HG03342 (cell line): Measurements from ENCODE around the gene GABRA5.
"Not testable (repeated sequence)": the region's sequence is repeated elsewhere in the genome, so short reads cannot be mapped to it uniquely, and the experiment has no call there.

Experiments
- ATAC-seq: cut with Tn5 transposase; IDR thresholded peaks from one replicate; pipeline ENCODE4 v1.9.1; 2021; ENCODE audit warnings: mild to moderate bottlenecking, moderate library complexity; ENCODE audit not compliant: unreplicated experiment

The GABRA5 gene

GRCh38 chr15:26875476-26875850, 8.6 kb downstream of the GABRA5 start:
- no peak for ATAC-seq

DNA sequence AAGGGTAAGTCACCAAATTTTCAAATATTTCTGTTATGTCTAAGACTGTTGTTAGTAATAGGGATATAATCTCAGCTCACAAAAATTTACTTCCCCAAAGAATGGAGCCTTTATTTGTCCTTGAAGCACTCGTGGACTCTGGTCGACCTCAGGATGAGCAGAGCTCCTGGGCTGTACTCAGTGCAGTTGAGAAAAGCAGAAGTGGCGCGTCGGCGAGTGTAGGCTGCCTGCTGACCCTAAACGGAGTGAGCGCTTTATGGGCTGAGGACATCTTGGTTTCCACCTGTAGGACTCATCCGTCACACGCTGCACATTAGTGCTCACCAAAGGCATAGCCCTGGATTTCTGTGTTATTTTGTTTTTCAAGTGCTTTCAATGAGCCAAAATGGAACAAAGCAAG, 11.0 kb downstream of the GABRA5 start:
- no peak for ATAC-seq

GRCh38 chr15:26879706-26880105, 12.8 kb downstream of the GABRA5 start:
- ATAC-seq: no peak

DNA sequence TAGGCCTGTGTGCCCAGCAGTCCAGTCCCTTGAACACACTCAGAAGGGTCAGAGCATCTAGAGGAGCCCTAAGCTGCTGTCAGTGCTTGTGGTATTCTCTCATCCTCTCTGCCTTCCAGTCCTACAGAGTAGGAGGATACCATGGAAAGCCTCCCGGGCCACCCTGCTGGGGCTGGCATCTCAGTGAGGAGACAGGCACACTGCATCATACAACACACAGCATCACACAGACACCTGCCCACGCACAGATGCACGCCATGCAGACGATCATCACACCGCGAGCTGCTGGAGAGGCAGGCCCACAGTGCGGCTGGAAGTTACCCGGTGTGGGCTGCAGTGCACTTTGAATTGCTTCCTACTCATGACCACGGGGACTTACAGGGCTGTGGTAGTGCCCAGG, 15.2 kb downstream of the GABRA5 start:
- no peak for ATAC-seq

- ATAC-seq: no peak
Observed at GRCh38 chr15:26882616-26883365, 15.9 kb downstream of the GABRA5 start.

- no peak for ATAC-seq
Observed at GRCh38 chr15:26883466-26883865, 16.6 kb downstream of the GABRA5 start.

- ATAC-seq: no peak
Observed at GRCh38 chr15:26886566-26886965, 19.7 kb downstream of the GABRA5 start.

DNA sequence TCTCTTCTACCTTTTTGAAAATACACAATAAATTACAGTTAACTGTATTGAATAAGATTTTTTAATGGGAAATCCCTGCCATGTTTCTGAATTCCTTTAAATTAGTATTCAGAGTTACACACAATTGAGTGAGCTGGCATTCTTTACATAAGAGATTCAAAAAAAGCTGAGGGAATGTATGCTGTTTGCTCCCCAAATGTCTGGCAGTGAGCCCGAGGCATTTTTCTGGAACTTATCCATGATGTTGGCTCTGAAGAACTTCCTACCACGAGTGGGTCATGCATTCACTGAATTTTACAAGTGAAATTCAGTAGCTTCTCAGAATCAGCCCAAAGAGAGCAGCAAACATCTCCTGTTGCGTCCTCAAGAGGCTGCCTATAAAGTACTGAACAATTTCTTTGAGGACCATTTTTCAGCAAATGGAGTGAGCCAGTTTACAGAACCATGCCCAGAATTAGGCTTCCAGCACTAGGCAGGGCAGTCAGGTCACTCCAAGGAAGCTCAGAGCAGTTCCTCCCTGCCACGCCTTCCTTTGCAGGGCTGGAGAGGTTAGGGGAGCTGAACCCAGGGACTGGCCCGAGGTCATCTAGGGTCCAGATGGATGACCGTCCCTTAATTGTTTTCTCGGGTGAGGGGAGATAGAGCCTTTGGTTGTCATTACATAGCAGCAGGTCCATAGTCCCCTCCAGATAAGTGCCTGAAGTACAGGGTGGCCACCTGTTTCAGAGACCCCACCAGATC, 21.2 kb downstream of the GABRA5 start:
- no peak for ATAC-seq

- ATAC-seq: no peak
Observed at GRCh38 chr15:26888761-26889160, 21.9 kb downstream of the GABRA5 start.

GRCh38 chr15:26889298-26889898, 22.5 kb downstream of the GABRA5 start:
- ATAC-seq: no peak

- ATAC-seq: no peak
Observed at GRCh38 chr15:26890451-26890850, 23.6 kb downstream of the GABRA5 start.

GRCh38 chr15:26890988-26891387, 24.1 kb downstream of the GABRA5 start:
- ATAC-seq: no peak

- no peak for ATAC-seq
Observed at GRCh38 chr15:26891448-26892181, 24.8 kb downstream of the GABRA5 start.

- ATAC-seq: no peak
Observed at GRCh38 chr15:26892182-26892518, 25.3 kb downstream of the GABRA5 start.

- no peak for ATAC-seq
Observed at GRCh38 chr15:26892678-26893077, 25.8 kb downstream of the GABRA5 start.

DNA sequence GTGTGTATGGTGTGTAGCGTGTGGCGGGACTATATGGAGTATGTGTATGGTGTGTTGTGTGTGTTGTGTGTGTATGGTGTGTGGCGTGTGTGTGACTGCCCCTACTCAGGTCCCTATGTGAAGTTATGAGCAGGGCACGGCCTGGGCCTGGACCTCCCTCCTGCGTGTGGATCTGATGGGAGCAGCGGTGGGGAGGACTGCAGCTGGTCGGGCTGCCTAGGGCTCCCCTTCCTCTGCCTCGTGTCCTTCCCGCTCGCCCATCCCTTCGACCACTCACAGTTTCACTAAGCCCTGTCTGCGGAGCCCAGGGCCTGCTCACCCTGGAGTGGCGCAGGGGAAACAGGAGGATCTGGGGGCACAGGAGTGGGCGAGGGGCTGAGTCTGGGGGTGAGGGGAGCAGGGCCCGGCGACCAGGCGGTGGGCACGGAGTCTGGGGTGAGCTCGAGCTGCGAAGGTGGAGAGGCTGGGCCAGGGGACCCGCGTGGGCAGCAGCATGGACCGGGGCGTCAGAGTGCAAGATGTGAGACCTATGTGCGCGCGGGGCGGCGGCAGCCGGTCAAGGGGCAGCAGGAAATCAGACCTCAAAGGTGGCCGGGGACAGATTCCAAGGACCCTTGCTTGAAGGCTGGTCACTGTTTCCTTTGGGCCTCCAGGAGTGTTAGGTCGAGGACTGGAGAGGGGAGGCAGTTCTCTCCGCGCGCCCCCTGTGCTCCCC, 26.6 kb downstream of the GABRA5 start:
- ATAC-seq: no peak

DNA sequence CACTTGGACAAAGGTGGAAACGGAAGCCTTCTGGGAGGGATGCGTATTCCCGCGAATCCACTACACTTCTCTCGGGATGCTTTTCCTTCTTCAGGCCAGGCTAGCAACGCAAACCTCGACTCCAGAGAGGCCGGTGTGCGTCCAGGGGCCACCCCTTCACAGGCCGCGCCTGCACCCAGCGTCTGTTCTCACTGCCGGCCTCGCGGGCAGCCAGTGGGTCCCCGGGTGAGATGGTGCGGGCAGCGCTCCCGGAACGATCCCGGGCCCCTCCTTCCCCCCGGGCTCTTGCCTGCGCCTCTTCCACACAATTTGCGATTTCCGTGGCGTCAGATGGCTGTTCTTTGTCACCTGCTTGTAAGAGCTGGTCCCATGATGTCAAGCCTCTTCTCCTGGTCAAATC, 27.3 kb downstream of the GABRA5 start:
- no peak for ATAC-seq

DNA sequence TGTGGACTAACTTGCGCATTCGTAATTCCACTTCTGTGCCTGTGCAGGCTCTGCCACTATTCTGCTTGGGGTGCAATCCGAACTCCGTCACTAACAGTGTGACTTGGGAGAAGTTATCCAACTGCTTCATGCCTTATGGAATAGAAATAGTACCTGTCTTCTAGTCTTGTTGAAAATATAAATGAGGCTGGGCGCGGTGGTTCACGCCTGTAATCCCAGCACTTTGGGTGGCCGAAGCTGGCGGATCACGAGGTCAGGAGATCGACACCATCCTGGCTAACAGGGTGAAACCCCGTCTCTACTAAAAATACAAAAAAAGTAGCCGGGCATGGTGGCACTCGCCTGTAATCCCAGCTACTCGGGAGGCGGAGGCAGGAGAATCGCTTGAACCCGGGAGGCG, 28.5 kb downstream of the GABRA5 start:
- not testable (repeated sequence) for ATAC-seq

- no peak for ATAC-seq
Observed at GRCh38 chr15:26899658-26900057, 32.8 kb downstream of the GABRA5 start.

GRCh38 chr15:26901041-26901440, 34.2 kb downstream of the GABRA5 start:
- ATAC-seq: no peak

GRCh38 chr15:26910715-26911114, 43.9 kb downstream of the GABRA5 start:
- ATAC-seq: no peak
